HepG2 (cell line): ENCODE measurements around the gene PRMT7. TPM values are rescaled to one million over a fixed set of nuclear protein-coding genes. Genes with fewer than 3 reads are reported as not detected.

Experiments
- ARID2 ChIP-seq: sonication (generic); formaldehyde crosslinking; IDR thresholded peaks from 2 replicates; pipeline ENCODE4 v1.8.1; 2022; ENCODE audit warnings: mild to moderate bottlenecking, missing genetic modification reagents, borderline replicate concordance
- BCLAF1 ChIP-seq: fragments of 450-650 bp; IDR thresholded peaks from 2 replicates; pipeline ENCODE4 v1.6.1; 2017; ENCODE audit warnings: mild to moderate bottlenecking
- CAMTA2 ChIP-seq: sonication (generic); formaldehyde crosslinking; IDR thresholded peaks from 2 replicates; pipeline ENCODE4 v1.4.0; 2020; ENCODE audit warnings: mild to moderate bottlenecking, missing genetic modification reagents, borderline replicate concordance
- HNRNPLL ChIP-seq: fragments of 200-400 bp; formaldehyde crosslinking; IDR thresholded peaks from 2 replicates; pipeline ENCODE4 v1.6.1; 2017; ENCODE audit warnings: mild to moderate bottlenecking, low read depth, low read length; ENCODE audit not compliant: poor library complexity, severe bottlenecking
- HNRNPUL1 ChIP-seq: fragments of 200-400 bp; formaldehyde crosslinking; IDR thresholded peaks from 2 replicates; pipeline ENCODE4 v1.6.1; 2017; ENCODE audit warnings: low read depth, mild to moderate bottlenecking, low read length, moderate library complexity
- IRF1 ChIP-seq: sonication (generic); formaldehyde crosslinking; IDR thresholded peaks from 2 replicates; pipeline ENCODE4 v1.4.0; 2020; ENCODE audit warnings: low read depth, mild to moderate bottlenecking, missing genetic modification reagents
- ISL2 ChIP-seq: sonication (generic); formaldehyde crosslinking; IDR thresholded peaks from 2 replicates; pipeline ENCODE4 v1.5.0; 2020; ENCODE audit warnings: missing genetic modification reagents
- KDM4B ChIP-seq: sonication (generic); formaldehyde crosslinking; IDR thresholded peaks from 2 replicates; pipeline ENCODE4 v1.4.0; 2020; ENCODE audit warnings: missing genetic modification reagents
- PLRG1 ChIP-seq: fragments of 450-650 bp; conservative IDR thresholded peaks from 2 replicates; pipeline ENCODE4 v1.6.1; 2016
- POLR2G ChIP-seq: fragments of 200-400 bp; formaldehyde crosslinking; IDR thresholded peaks from 2 replicates; pipeline ENCODE4 v1.6.1; 2018; ENCODE audit warnings: mild to moderate bottlenecking, low read depth, low read length, moderate library complexity
- RFXAP ChIP-seq: sonication (generic); formaldehyde crosslinking; IDR thresholded peaks from 2 replicates; pipeline ENCODE4 v1.4.0; 2020; ENCODE audit warnings: missing genetic modification reagents, borderline replicate concordance
- SAFB2 ChIP-seq: sonication (generic); formaldehyde crosslinking; IDR thresholded peaks from 2 replicates; pipeline ENCODE4 v1.5.1; 2020; ENCODE audit warnings: missing genetic modification reagents, low read depth, mild to moderate bottlenecking, borderline replicate concordance
- ZBTB39 ChIP-seq: sonication (generic); formaldehyde crosslinking; IDR thresholded peaks from 2 replicates; pipeline ENCODE4 v1.5.0; 2020; ENCODE audit warnings: missing genetic modification reagents
- ZNF552 ChIP-seq: sonication (generic); formaldehyde crosslinking; IDR thresholded peaks from 2 replicates; pipeline ENCODE4 v1.9.0; 2022; ENCODE audit warnings: missing genetic modification reagents, mild to moderate bottlenecking, borderline replicate concordance
- polyA plus RNA-seq, 8 experiments: library from polyadenylated mRNA; depleted of rRNA in 3 of 8; stranded (reverse) in 7 of 8; unstranded in 1 of 8; fragments of >200 nt; fragmentation: Illumina TruSeq in 4 of 8; extraction: Trizol in 4 of 8; gene quantifications; 2 replicates each; pipeline versions ENCODE4 v1.2.1 to v1.2.3, GENCODE V29; 2011 to 2016; ENCODE audit warnings: low read depth in 4 of 8, missing spikeins in 1 of 8, mixed read lengths in 1 of 8; ENCODE audit not compliant: insufficient read depth in 1 of 8
- total RNA-seq, 5 experiments: library from RNA; depleted of rRNA; stranded (reverse); fragments of >200 nt; fragmentation: Illumina TruSeq; extraction: Trizol; gene quantifications; 2 replicates each; pipeline ENCODE4 v1.2.3, GENCODE V29; 2016; ENCODE audit warnings: low read depth in 1 of 5
- TF ChIP-seq, protein P1 (sequence below): sonication (generic); formaldehyde crosslinking; IDR thresholded peaks from 2 replicates; pipeline ENCODE4 v1.8.1; 2022; ENCODE audit warnings: low read depth, mild to moderate bottlenecking, missing genetic modification reagents
- TF ChIP-seq, protein P2 (sequence below), 2 experiments: fragments of 450-650 bp in 1 of 2; sonication (generic) in 1 of 2; formaldehyde crosslinking; IDR thresholded peaks; 2 replicates each; pipeline versions ENCODE4 v1.5.0 to v1.8.0; 2020 to 2022; ENCODE audit warnings: mild to moderate bottlenecking in 1 of 2, missing genetic modification reagents in 1 of 2
- TF ChIP-seq, protein P3 (sequence below): sonication (generic); formaldehyde crosslinking; IDR thresholded peaks from 2 replicates; pipeline ENCODE4 v1.5.0; 2020; ENCODE audit warnings: mild to moderate bottlenecking, low read depth, missing genetic modification reagents, borderline replicate concordance

The PRMT7 gene
- total and polyA plus RNA-seq, 2 of the 13 experiments (the other 11 are each of a cell fraction or from before 2014, with no cell fraction given), result 47.5 to 55.0 TPM

GRCh38 chr16:68281368-68282063, 29.3 kb upstream of the PRMT7 start (continued):
- TF ChIP-seq HNRNPLL (no peak), SAFB2 (CRISPR knock-in tag) (no peak), RFXAP (CRISPR knock-in tag) (peak; percentile 61; the same call in 1 of the 2 replicates), IRF1 (CRISPR knock-in tag) (no peak), CAMTA2 (CRISPR knock-in tag) (no peak), BCLAF1 (no peak), KDM4B (CRISPR knock-in tag) (no peak), ARID2 (CRISPR knock-in tag) (peak; percentile 81; the same call in 1 of the 2 replicates), ISL2 (CRISPR knock-in tag) (peak; percentile 98), ZBTB39 (peak; percentile 90; the same call in 1 of the 2 replicates), POLR2G (peak; percentile 50; the same call in 1 of the 2 replicates), HNRNPUL1 (no peak), ZNF552 (CRISPR knock-in tag) (no peak), PLRG1 (no peak)
- TF ChIP-seq, protein P1, sequence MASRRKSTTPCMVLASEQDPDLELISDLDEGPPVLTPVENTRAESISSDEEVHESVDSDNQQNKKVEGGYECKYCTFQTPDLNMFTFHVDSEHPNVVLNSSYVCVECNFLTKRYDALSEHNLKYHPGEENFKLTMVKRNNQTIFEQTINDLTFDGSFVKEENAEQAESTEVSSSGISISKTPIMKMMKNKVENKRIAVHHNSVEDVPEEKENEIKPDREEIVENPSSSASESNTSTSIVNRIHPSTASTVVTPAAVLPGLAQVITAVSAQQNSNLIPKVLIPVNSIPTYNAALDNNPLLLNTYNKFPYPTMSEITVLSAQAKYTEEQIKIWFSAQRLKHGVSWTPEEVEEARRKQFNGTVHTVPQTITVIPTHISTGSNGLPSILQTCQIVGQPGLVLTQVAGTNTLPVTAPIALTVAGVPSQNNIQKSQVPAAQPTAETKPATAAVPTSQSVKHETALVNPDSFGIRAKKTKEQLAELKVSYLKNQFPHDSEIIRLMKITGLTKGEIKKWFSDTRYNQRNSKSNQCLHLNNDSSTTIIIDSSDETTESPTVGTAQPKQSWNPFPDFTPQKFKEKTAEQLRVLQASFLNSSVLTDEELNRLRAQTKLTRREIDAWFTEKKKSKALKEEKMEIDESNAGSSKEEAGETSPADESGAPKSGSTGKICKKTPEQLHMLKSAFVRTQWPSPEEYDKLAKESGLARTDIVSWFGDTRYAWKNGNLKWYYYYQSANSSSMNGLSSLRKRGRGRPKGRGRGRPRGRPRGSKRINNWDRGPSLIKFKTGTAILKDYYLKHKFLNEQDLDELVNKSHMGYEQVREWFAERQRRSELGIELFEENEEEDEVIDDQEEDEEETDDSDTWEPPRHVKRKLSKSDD (CRISPR knock-in tag), result peak; percentile 87
- TF ChIP-seq, protein P2, sequence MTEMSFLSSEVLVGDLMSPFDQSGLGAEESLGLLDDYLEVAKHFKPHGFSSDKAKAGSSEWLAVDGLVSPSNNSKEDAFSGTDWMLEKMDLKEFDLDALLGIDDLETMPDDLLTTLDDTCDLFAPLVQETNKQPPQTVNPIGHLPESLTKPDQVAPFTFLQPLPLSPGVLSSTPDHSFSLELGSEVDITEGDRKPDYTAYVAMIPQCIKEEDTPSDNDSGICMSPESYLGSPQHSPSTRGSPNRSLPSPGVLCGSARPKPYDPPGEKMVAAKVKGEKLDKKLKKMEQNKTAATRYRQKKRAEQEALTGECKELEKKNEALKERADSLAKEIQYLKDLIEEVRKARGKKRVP (CRISPR knock-in tag; IDR thresholded peaks at IDR 0.05), result peak in 1 of 2 experiments; percentile 42; a peak in 1 of 4 replicates
- TF ChIP-seq, protein P3, sequence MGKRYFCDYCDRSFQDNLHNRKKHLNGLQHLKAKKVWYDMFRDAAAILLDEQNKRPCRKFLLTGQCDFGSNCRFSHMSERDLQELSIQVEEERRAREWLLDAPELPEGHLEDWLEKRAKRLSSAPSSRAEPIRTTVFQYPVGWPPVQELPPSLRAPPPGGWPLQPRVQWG (CRISPR knock-in tag), result no peak
